Activated CD8-positive, alpha-beta T cell treated with anti-CD3 and anti-CD28 coated beads, Interleukin-2, amount 10 ng/mL, durations not matched to agents 7 days and 5 days (primary cell): ENCODE measurements around the gene MCM3AP. TPM values are rescaled to one million over a fixed set of nuclear protein-coding genes. Genes with fewer than 3 reads are reported as not detected.

Source experiments
- ATAC-seq: fragments of 150-1000 bp; cut with Tn5 transposase; one replicate; pipeline ENCODE4 v1.10.0; 2021; ENCODE audit warnings: moderate library complexity
- CTCF ChIA-PET: fragments of 350-600 bp; sonication (Branson Sonifier 250); formaldehyde crosslinking; loops from one replicate; lab custom pipeline; 2021; ENCODE audit warnings: antibody characterized with exemption; lab: Charles Lee
- POLR2A ChIA-PET: fragments of 350-600 bp; sonication (Branson Sonifier 250); formaldehyde crosslinking; loops from one replicate; lab custom pipeline; 2021; ENCODE audit warnings: antibody characterized with exemption; lab: Charles Lee
- DNase-seq: peaks from one replicate; pipeline ENCODE4 v3.0.0-alpha.2; 2020
- H3K27ac Mint-ChIP-seq: one replicate; pipeline ENCODE4 v1.8.0; 2021; ENCODE audit warnings: mild to moderate bottlenecking, mixed read lengths
- H3K27me3 Mint-ChIP-seq: one replicate; pipeline ENCODE4 v1.8.0; 2021; ENCODE audit warnings: low read depth, mixed read lengths
- H3K36me3 Mint-ChIP-seq: one replicate; pipeline ENCODE4 v1.8.0; 2021; ENCODE audit warnings: low read depth, mixed read lengths
- H3K4me1 Mint-ChIP-seq: one replicate; pipeline ENCODE4 v1.8.0; 2021; ENCODE audit warnings: low read depth, mixed read lengths
- H3K4me3 Mint-ChIP-seq: one replicate; pipeline ENCODE4 v1.8.0; 2021; ENCODE audit warnings: mild to moderate bottlenecking, mixed read lengths
- H3K9me3 Mint-ChIP-seq: one replicate; pipeline ENCODE4 v1.8.0; 2022; ENCODE audit warnings: mixed read lengths; ENCODE audit not compliant: insufficient read depth
- total RNA-seq, 2 experiments: library from RNA; stranded (reverse); gene quantifications; one replicate each; pipeline ENCODE4 v1.2.3, GENCODE V29; 2021

The MCM3AP gene
- total RNA-seq: 100 to 1,000 TPM; 106 to 113 TPM

- ATAC-seq (no peak), DNase-seq (no peak)
- H3K4me3 Mint-ChIP-seq: peak within 1 kb of the TSS; percentile 95
- H3K27me3 Mint-ChIP-seq: no peaks in the 10 kb centered on the region
- POLR2A ChIA-PET: interaction anchor here (0.7 to 2.5 kb wide), 8 partner anchors 11 to 312 kb away, joined by 3 to 8 read pairs (median 4); partner anchors contain the start of gene C21orf58
- H3K27ac Mint-ChIP-seq: peak within 1 kb of the TSS; percentile 96
- H3K9me3 Mint-ChIP-seq: no peaks in the 10 kb centered on the region
- H3K4me1 Mint-ChIP-seq: peaks cover 58% of the 10 kb centered on the region
- CTCF ChIA-PET: interaction anchor here (0.8 to 3.1 kb wide), 8 partner anchors 10 to 341 kb away, joined by 3 to 21 read pairs (median 4); a partner anchor contains a TSS
- H3K36me3 Mint-ChIP-seq: peaks cover 49% of the 10 kb centered on the region
Observed at GRCh38 chr21:46285206-46285661, at the start of gene MCM3AP. MCM3AP (minus strand) TSS chr21:46285611; CDS start chr21:46285286, 325 bp downstream.

GRCh38 chr21:46334351-46335140, 49.1 kb upstream of the MCM3AP start:
- peaks cover 55% of the 10 kb centered on the region for H3K36me3 Mint-ChIP-seq
- H3K27ac Mint-ChIP-seq: no peak overlapping the region
- no peaks in the 10 kb centered on the region for H3K27me3 Mint-ChIP-seq
- ChIA-PET CTCF (no interaction called here), POLR2A (no interaction called here)
- no peak overlapping the region for H3K4me3 Mint-ChIP-seq
- H3K4me1 Mint-ChIP-seq: peaks cover 3% of the 10 kb centered on the region
- DNase-seq (no peak), ATAC-seq (no peak)
- H3K9me3 Mint-ChIP-seq: no peaks in the 10 kb centered on the region

- no peak overlapping the region for H3K27ac Mint-ChIP-seq
- ChIA-PET CTCF (no interaction called here), POLR2A (no interaction called here)
- H3K27me3 Mint-ChIP-seq: no peaks in the 10 kb centered on the region
- no peaks in the 10 kb centered on the region for H3K9me3 Mint-ChIP-seq
- no peak for DNase-seq
- H3K4me1 Mint-ChIP-seq: peaks cover 22% of the 10 kb centered on the region
- H3K36me3 Mint-ChIP-seq: peaks cover 45% of the 10 kb centered on the region
- no peak overlapping the region for H3K4me3 Mint-ChIP-seq
- no peak for ATAC-seq
Observed at GRCh38 chr21:46329796-46330195, 44.4 kb upstream of the MCM3AP start.

GRCh38 chr21:46328151-46328550, 42.7 kb upstream of the MCM3AP start:
- DNase-seq (no peak), ATAC-seq (no peak)
- no peaks in the 10 kb centered on the region for H3K27me3 Mint-ChIP-seq
- ChIA-PET CTCF (no interaction called here), POLR2A (no interaction called here)
- peaks cover 45% of the 10 kb centered on the region for H3K36me3 Mint-ChIP-seq
- H3K4me3 Mint-ChIP-seq: no peak overlapping the region
- peaks cover 22% of the 10 kb centered on the region for H3K4me1 Mint-ChIP-seq
- no peak overlapping the region for H3K27ac Mint-ChIP-seq
- H3K9me3 Mint-ChIP-seq: no peaks in the 10 kb centered on the region

GRCh38 chr21:46327711-46328110, 42.3 kb upstream of the MCM3AP start:
- no peaks in the 10 kb centered on the region for H3K27me3 Mint-ChIP-seq
- no peak overlapping the region for H3K4me3 Mint-ChIP-seq
- no peak for DNase-seq
- peaks cover 49% of the 10 kb centered on the region for H3K36me3 Mint-ChIP-seq
- no peak overlapping the region for H3K27ac Mint-ChIP-seq
- peaks cover 22% of the 10 kb centered on the region for H3K4me1 Mint-ChIP-seq
- ChIA-PET CTCF (no interaction called here), POLR2A (no interaction called here)
- no peaks in the 10 kb centered on the region for H3K9me3 Mint-ChIP-seq
- ATAC-seq: no peak

GRCh38 chr21:46326110-46326703, 40.8 kb upstream of the MCM3AP start:
- peaks cover 52% of the 10 kb centered on the region for H3K36me3 Mint-ChIP-seq

GRCh38 chr21:46325073-46325912, 39.9 kb upstream of the MCM3AP start:
- peaks cover 40% of the 10 kb centered on the region for H3K4me1 Mint-ChIP-seq
- ATAC-seq (peak; percentile 9), DNase-seq (peak; percentile 48)
- no peaks in the 10 kb centered on the region for H3K27me3 Mint-ChIP-seq
- peak overlapping the region; percentile 74 for H3K4me3 Mint-ChIP-seq
- peak overlapping the region; percentile 69 for H3K27ac Mint-ChIP-seq
- H3K9me3 Mint-ChIP-seq: no peaks in the 10 kb centered on the region
- peaks cover 54% of the 10 kb centered on the region for H3K36me3 Mint-ChIP-seq
- ChIA-PET CTCF (interaction anchor here (0.6 to 1.4 kb wide), 11 partner anchors 19 to 355 kb away, joined by 3 to 5 read pairs (median 4); partner anchors contain the start of genes MCM3AP and YBEY), POLR2A (interaction anchor here (0.6 to 1.4 kb wide), 2 partner anchors 75 to 134 kb away, joined by 3 to 4 read pairs; partner anchors contain the start of gene DIP2A)

More at GRCh38 chr21:46326110-46326703, 40.8 kb upstream of the MCM3AP start:
- DNase-seq (no peak), ATAC-seq (no peak)
- Mint-ChIP-seq H3K4me1 (peaks cover 32% of the 10 kb centered on the region), H3K27me3 (no peaks in the 10 kb centered on the region), H3K27ac (peak overlapping the region; percentile 57), H3K9me3 (no peaks in the 10 kb centered on the region), H3K4me3 (peak overlapping the region; percentile 22)
- CTCF ChIA-PET: interaction anchor here (0.6 to 1.4 kb wide), 10 partner anchors 18 to 355 kb away, joined by 3 to 5 read pairs (median 4); partner anchors contain the start of genes MCM3AP and YBEY
- POLR2A ChIA-PET: interaction anchor here (1.4 kb wide), 1 partner anchor 133 kb away, joined by 3 read pairs; the partner anchor contains the start of gene DIP2A

- ATAC-seq: peak; percentile 74
- H3K9me3 Mint-ChIP-seq: no peaks in the 10 kb centered on the region
- ChIA-PET POLR2A (no interaction called here), CTCF (interaction anchor here (1.2 to 1.4 kb wide), 2 partner anchors 70 to 171 kb away, joined by 3 to 4 read pairs; no protein-coding TSS in a partner anchor)
- H3K27ac Mint-ChIP-seq: peak overlapping the region; percentile 99
- peak; percentile 87 for DNase-seq
- H3K4me3 Mint-ChIP-seq: peak overlapping the region; percentile 96
- H3K27me3 Mint-ChIP-seq: no peaks in the 10 kb centered on the region
- peaks cover 44% of the 10 kb centered on the region for H3K4me1 Mint-ChIP-seq
- peaks cover 57% of the 10 kb centered on the region for H3K36me3 Mint-ChIP-seq
Observed at GRCh38 chr21:46324390-46325072, 39.1 kb upstream of the MCM3AP start.

GRCh38 chr21:46323710-46324389, 38.4 kb upstream of the MCM3AP start, which contains the start of the genes C21orf58 and PCNT:
C21orf58 (minus strand) TSS chr21:46323870; CDS start chr21:46322738, 1,132 bp downstream.
PCNT (plus strand) TSS chr21:46324156; CDS start chr21:46324229, 73 bp downstream.
- Mint-ChIP-seq H3K27ac (peak within 1 kb of the TSS; percentile 99), H3K27me3 (no peaks in the 10 kb centered on the region), H3K4me3 (peak within 1 kb of the TSS; percentile 96), H3K9me3 (no peaks in the 10 kb centered on the region), H3K4me1 (peaks cover 46% of the 10 kb centered on the region), H3K36me3 (peaks cover 59% of the 10 kb centered on the region)
- DNase-seq (peak; percentile 98), ATAC-seq (peak; percentile 87)
- CTCF ChIA-PET: no interaction called here
- POLR2A ChIA-PET: interaction anchor here (0.8 to 1.4 kb wide), 6 partner anchors 27 to 132 kb away, joined by 3 to 8 read pairs (median 5); partner anchors contain the start of genes MCM3AP and YBEY

GRCh38 chr21:46323227-46323709, 37.9 kb upstream of the MCM3AP start:
- CTCF ChIA-PET: interaction anchor here (0.7 kb wide), 1 partner anchor 180 kb away, joined by 3 read pairs; no protein-coding TSS in a partner anchor

More at GRCh38 chr21:46323227-46323709, 37.9 kb upstream of the MCM3AP start:
- Mint-ChIP-seq H3K4me1 (peaks cover 51% of the 10 kb centered on the region), H3K27ac (peak overlapping the region; percentile 99), H3K36me3 (peaks cover 62% of the 10 kb centered on the region), H3K4me3 (peak overlapping the region; percentile 96), H3K9me3 (no peaks in the 10 kb centered on the region), H3K27me3 (no peaks in the 10 kb centered on the region)
- POLR2A ChIA-PET: interaction anchor here (0.6 to 1.4 kb wide), 11 partner anchors 13 to 314 kb away, joined by 3 to 8 read pairs (median 4); partner anchors contain the start of genes MCM3AP and YBEY
- ATAC-seq (no peak), DNase-seq (no peak)
